HG03159 (cell line): ENCODE data around the gene C5AR2.
"Not testable (repeated sequence)": the region's sequence is repeated elsewhere in the genome, so short reads cannot be mapped to it uniquely, and the experiment has no call there.

Experiments used
- ATAC-seq: cut with Tn5 transposase; IDR thresholded peaks from one replicate; pipeline ENCODE4 v1.9.1; 2021; ENCODE audit warnings: mild to moderate bottlenecking, moderate library complexity; ENCODE audit not compliant: unreplicated experiment

C5AR2 gene

DNA sequence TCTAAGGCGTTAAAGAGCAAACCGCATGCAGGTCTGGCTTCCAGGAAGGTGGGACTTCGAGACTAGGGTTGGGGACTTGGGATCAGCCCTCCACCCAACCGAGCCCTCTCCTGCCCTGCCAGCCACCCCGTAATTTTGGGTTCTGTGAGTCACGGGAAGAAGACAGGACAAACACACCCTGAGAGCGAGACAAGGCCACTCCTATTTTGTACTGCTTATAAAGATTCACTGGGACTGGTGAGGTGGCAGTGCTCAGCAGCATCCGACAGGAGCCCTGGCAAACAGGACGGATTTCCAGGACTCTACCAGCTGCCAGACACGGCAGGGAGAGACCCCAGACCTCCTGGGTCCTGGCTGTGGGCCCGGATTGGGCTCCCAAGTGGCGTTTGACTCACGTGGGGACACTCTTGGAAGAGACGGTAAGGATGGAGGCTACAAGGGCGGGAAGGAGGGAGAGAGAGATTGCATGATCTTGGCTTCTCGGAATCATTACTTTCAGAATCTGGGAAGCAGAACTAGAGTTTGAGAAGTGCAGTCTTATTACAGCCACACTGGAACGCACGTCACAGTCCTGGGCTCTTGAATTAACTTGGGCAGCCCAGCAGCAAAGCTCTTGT, at the start of gene C5AR2:
Gene C5AR2, plus strand, starts transcription at position 245 of the 617 bp plus-strand sequence. CDS start 8,625 bp downstream, outside the sequence.
- ATAC-seq, result no peak

GRCh38 chr19:47283405-47284059, 48.4 kb upstream of the C5AR2 start:
- ATAC-seq, result no peak

DNA sequence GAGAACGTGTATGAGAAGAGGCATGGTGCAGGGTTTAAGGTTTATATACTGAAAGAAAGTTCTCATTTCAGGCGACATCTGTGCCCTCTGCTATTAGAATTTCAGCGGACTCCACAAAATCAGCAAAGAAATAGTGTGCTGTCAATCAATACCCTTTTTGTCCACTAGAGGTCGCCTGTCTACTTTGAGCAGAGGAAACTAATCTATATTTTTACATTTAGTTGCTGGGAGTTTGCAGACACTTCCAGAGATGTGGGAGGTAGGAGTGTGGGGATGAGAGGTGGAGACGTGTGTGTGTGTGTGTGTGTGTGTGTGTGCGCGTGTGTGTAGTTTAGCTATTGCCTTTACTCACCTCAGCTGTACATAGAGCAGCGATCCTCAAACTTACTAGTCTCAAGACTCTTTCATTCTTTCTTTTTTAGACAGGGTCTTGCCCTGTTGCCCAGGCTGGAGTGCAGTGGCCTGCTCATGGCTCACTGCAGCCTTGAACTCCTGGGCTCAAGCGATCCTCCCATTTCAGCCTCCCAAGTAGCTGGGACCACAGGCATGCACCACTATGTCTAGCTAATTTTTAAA, 47.6 kb upstream of the C5AR2 start:
- ATAC-seq, result no peak

- no peak for ATAC-seq
Observed at GRCh38 chr19:47296036-47296435, 35.9 kb upstream of the C5AR2 start.

DNA sequence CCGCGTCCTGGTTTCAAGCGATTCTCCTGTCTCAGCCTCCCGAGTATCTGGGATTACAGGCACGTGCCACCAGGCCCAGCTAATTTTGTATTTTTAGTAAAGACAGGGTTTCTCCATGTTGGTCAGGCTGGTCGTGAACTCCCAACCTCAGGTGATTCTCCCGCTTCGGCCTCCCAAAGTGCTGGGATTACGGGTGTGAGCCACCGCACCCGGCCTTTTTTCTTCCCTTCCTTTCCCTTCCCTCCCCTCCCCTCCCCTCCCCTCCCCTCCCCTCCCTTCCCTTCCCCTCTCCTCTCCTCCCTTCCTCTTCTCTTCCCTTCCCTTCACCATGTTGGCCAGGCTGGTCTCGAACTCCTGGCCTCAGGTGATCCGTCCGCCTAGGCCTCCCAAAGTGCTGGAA, 31.1 kb upstream of the C5AR2 start:
- ATAC-seq, result not testable (repeated sequence)

DNA sequence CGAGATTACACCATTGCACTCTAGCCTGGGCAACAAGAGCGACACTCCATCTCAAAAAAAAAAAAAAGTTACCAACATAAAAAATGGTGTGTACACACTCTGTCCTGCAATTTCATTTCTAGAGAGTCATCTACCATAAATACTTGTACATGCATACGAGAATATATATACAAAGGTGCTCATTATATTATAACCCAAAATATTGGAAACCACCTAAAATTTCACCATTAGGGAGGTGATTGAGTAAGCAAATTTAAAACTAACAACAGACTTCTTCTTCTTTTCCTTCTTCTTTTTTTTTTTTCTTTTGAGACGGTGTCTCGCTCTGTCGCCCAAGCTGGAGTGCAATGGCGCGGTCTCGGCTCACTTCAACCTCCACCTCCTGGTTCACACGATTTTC, 29.7 kb upstream of the C5AR2 start:
- ATAC-seq, result no peak

- ATAC-seq, result no peak
Observed at GRCh38 chr19:47303966-47304365, 28.0 kb upstream of the C5AR2 start.

DNA sequence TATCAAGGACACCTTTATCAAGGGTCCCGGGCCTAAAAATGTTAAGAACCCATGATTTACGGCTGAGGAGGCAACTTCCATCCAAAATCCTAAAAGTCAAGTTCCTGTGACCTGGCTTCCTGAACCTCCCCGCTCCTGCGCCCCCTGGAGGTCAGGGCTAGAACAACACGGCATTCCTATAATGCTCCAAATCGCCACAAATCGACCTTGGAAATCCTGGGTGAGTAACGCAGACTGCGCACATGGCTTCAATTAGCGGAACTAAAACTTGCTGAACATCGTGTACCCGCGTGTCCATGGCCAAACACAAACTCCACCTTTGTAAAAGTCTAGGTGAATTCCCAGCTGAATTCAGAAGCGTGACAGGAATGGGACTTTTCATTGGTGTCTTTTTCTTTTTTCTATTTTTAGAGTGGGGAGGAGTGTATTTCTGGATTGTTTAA, 26.6 kb upstream of the C5AR2 start:
- no peak for ATAC-seq

DNA sequence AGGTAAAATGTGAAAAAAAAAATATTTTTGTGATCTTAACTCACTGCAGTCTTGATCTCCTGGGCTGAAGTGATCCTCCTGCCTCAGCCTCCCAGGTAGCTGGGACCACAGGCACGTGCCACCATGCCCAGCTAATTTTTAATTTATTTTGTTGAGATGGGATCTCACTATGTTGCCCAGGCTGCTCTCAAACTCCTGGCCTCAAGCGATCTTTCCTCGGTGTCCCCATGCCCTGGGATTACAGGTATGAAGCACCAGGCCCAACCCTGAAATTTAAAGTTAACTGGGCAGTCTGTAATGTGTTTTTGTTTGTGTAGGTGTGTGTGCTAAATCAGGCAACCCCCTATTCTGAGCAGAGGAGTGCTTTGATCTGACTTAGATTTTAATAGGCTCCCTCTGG, 25.7 kb upstream of the C5AR2 start:
- ATAC-seq, result no peak

DNA sequence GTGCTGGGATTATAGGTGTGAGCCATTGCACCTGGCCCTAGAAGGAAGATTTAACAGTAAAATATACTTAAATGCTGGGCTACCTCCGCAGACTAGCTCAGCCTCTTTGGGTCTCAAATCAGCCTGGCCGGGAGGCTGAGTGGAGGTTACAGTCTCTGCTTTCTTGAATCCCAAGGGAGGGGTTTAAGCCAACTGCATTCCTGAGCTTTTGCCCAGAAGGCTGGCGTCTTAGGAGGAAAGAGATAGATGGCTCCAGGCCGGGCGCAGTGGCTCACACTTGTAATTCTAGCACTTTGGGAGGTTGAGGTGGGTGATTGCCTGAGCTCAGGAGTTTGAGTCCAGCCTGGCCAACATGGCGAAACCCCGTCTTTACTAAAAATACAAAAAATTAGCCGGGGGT, 22.9 kb upstream of the C5AR2 start:
- ATAC-seq, result no peak

DNA sequence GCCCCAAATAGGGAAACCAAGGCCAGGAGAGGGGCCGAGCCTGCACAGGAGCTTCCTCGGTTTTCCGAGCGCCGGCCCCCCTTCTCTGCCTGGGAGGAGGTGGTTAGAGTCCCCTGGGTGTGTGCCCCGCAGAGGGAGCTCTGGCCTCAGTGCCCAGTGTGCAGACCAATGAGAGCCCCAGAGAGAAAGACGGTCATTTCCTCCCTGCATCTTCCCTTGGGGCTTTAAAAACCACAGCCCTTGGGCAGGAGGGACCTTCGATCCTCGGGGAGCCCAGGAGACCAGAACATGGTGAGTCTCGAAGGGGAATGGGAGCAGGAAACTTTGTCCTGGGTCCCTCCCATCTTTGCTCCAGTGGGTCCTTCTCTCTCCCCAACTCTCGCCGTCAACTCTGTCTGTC, 22.4 kb upstream of the C5AR2 start, which contains the start of gene C5AR1:
Gene C5AR1, plus strand, starts transcription at position 254 of the 400 bp plus-strand sequence. Its CDS starts 35 bp downstream, at position 289.
- no peak for ATAC-seq

DNA sequence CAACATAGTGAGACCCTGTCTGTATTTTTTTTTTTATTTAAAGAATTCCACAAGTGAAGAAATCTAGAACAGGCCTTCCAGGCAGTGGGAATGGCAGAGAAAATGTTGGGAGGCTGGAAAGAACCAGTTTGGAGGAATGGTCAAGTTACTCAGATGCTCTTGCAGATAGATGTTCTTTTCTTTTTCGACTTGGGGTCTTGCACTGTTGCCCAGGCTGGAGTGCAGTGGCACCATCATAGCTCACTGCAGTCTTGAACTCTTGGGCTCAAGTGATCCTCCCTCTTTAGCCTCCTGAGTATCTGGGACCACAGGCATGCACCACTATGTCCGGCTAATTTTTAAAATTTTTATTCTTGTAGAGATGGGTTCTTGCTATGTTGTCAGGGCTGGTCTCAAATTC, 21.7 kb upstream of the C5AR2 start:
- no peak for ATAC-seq

DNA sequence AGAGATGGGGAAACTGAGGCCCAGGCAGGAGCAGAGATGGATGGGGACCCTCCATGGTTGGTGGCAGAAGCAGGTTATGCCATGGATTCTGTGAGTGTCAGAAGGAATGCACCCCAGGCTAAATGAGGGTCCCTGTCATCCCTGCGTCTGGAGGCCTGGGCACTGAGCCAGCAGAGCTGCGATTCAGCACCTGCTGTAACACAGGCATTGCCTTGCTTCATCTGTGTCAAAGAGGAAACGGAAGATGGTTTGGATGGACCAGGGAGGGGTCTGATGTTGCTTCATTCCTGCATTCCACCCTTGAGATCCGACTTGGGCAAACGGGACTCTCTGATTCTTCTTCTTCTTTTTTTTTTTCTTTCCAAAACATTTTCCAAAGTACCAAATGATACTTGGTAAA, 21.2 kb upstream of the C5AR2 start:
- no peak for ATAC-seq

- ATAC-seq, result no peak
Observed at GRCh38 chr19:47312366-47313006, 19.5 kb upstream of the C5AR2 start.

DNA sequence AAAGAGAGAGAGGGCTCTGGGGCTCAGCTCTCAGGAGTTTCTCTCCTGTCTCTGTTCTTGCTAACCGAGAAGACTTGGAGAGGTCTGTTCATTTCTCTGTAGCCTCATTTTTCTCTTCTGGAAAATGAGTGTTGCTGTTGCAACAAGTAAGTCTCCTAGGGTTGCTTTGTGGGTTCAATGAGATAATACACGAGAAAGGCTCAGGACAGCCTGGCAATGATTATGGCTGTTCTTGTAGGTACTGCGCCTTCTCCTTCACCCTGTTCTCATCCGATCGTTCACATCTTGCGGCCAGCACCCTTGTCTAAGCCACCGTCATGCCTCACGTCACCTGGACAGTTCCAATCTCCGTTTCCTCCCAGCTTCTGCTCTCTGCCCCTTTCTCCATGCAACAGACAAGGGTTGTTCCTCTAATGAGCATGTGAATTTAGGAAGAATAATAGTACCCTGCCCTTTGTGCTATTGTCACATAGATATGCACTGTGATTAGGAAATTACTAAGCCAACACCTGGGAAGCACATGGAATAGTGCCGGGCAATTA, 18.1 kb upstream of the C5AR2 start:
- no peak for ATAC-seq

- no peak for ATAC-seq
Observed at GRCh38 chr19:47315125-47315821, 16.7 kb upstream of the C5AR2 start.

- no peak for ATAC-seq
Observed at GRCh38 chr19:47316513-47316912, 15.5 kb upstream of the C5AR2 start.

GRCh38 chr19:47319923-47320871, 11.8 kb upstream of the C5AR2 start:
- no peak for ATAC-seq

DNA sequence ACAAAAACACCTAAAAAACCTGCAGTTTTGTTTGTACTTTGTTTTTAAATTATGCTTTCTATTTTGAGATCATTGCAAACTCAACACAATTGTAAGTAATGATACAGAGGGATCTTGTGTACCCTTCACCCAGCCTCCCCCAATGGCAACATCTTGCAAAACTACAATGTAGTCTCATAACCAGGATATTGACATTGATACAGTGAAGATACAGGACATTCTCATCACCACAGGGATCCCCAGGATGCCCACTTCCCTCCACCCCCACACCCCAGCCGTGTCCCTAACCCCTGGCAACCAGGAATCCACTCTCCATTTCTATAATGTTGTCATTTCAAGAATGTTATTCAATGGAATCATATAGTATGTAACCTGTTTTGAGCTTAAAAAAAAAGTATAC, 10.3 kb upstream of the C5AR2 start:
- ATAC-seq, result no peak

DNA sequence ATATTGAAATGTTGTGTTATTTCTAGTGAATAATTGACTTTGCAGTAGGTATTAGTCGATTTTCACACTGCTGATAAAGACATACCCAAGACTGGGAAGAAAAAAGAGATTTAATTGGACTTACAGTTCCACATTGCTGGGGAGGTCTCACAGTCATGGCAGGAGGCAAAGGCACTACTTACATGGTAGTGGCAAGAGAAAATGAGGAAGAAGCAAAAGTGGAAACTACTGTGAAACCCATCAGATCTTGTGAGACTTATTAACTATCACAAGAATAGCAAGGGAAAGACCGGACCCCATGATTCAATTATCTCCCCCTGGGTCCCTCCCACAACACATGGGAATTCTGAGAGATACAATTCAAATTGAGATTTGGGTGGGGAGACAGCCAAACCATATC, 9.9 kb upstream of the C5AR2 start:
- ATAC-seq, result no peak
